C1 segment of cervical spinal cord (tissue), 14 donors: ENCODE results near the gene LCE3D.
"Not testable (repeated sequence)": the region's sequence is repeated elsewhere in the genome, so short reads cannot be mapped to it uniquely, and the experiment has no call there.

ENCODE experiments used
- DNase-seq, 14 donors: peaks; one replicate each; lab custom pipeline; 2025; lab: John Stamatoyannopoulos, UW

LCE3D gene, protein sequence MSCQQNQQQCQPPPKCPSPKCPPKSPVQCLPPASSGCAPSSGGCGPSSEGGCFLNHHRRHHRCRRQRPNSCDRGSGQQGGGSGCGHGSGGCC

DNA sequence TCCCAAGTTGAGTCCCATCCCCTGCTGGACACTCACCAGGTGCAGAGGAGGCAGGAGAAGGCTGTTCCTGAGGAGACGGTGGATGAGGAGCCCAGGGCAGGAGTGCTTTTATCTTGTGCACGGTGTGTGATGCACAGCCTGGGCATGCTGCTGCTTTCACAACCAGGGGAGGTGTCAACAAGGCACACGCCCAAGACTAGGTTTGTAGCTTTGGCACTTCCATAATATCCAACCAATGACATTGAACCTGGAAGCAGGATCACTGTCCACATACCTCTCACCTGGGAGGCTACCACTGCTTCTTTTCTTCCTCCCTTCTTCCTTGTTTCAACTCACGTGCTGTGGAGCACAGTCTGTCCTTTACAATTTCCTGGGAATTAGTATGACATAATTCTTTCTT is at the start of gene LCE3D:
Gene LCE3D, minus strand, starts transcription at position 84 of the 400 bp plus-strand sequence. CDS start 580 bp downstream, outside the sequence.
- DNase-seq, result no peak

DNA sequence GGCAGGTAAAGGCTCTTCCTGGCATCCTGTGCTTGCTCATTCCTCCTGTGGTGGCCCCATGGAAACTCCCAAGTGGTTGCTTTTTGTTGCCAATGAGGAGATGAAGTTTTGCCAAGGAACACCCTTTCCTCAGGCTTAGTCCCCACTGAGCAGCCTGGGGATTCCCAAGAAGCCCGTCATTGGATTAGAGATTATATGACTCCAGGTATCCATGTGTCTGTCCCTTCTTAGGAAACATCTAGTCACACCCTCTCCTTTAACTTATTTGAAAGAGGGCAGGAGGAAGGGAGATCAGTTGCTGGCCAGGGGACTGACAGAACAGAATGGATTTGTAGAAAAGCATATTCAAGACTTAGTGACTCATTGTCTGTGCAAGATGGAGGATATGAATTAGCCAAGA is 46.4 kb upstream of the LCE3D start:
- no peak for DNase-seq

DNA sequence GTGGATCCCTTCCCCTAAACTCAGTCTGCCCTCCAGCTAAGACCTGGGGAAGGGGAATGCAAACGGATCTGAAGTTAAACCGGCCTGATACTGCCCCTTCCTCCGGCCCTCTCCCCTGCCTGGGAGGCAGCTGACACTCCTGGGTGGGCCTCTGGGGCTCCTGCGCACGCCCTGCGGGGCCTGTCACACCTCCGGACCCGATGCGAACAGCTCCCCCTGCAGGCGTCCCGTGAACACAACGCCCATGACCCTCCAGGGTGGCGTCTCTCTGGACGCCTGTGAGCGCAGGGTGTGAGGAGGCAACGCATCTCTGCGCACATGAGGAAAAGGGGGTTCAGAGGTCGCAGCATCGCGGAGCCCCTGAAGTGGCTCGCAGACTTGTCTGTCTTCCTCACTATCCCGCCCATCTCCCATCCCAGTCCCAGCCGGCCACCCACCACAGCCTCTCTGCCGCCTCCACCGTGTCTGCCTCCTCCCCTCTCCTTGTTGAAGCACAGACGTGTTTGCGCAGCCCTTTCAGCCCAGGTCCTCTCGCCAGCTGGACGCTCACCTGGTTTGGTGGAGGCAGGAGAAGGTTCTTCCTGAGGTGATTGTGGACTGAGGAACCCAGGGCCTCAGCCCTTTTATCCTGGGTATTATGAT is 43.0 kb upstream of the LCE3D start:
- no peak for DNase-seq

DNA sequence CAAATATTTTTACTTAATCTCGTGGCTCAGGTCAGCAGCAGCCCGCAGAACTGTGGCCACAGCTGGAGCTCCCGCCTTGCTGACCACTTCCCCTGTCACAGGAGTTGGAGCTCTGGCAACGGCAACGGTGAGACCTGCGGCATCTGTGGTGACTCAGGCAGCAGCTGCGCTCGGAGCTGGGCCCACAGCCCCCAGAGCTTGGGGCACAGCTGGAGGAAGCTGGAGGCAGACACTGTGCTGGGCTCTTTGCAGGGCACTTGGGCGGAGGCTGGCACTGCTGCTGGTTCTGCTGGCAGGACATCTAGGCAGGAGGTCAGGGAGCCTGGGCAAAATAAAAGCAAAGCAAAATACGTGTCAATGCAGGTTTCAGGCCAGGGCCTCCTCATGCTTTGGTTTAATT is 42.5 kb upstream of the LCE3D start, which contains the start of gene LCE3A:
Gene LCE3A, minus strand, starts transcription at position 301 of the 400 bp plus-strand sequence. Its CDS starts 0 bp downstream, at position 301.
- no peak for DNase-seq

DNA sequence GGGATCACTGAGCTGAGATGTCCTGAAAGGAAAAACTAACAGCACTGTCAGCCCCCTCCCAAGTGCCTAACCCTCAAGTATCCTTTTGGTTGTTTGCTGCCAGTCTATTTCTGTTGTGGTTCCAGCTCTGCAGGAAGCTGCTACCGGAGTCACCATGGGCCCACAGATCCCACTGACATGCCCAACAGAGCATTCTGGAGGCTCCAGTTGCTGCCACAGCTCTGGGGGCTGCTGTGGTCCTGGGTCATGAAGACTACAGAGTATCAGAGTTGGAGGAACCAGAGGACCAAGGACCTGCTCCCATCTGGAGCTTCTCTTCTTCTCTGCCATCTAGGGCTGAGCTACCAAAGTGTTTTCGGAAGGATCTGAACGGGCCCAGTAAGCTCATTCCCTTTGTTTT is 41.7 kb upstream of the LCE3D start:
- DNase-seq, result no peak

DNA sequence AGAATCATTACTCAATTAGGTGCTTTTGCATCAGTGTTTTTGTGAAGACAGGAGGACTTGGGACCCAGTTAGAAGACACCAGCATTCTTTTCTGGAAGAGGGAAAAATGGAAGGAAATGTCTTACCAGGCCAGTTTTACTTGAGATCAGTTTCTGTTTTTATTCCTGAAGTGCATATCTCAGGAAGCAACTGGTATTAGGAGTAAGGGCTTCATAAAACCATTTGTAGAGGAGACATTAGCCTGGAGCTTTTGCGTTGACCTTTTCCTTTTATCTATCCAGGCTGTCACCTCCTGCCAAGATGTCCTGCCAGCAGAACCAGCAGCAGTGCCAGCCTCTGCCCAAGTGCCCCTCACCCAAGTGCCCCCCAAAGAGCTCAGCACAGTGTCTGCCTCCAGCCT is 33.2 kb upstream of the LCE3D start, which contains the start of gene LCE3B:
Gene LCE3B, plus strand, starts transcription at position 301 of the 400 bp plus-strand sequence. Its CDS starts 0 bp downstream, at position 301.
- DNase-seq, result no peak

DNA sequence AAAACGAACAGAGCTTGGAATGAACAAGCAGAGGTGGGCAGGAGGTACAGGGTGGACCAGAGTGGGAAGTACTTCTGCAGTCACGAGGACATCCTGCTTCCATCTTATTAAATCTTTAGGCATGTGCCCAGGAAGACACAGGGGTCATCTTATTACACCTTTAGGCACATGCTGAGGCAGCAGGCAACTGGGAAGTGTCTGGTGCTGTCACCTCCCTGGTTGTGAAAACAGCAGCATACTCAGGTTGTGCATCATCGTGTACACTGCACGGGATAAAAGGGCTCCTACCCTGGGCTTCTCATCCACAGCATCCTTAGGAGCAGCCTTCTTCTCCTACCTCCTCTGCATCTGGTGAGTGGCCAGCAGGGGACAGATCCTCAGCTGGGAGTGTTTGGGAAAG is 19.6 kb upstream of the LCE3D start, which contains the start of gene LCE3C:
Gene LCE3C, plus strand, starts transcription at position 301 of the 400 bp plus-strand sequence. CDS start 498 bp downstream, outside the sequence.
- no peak for DNase-seq

DNA sequence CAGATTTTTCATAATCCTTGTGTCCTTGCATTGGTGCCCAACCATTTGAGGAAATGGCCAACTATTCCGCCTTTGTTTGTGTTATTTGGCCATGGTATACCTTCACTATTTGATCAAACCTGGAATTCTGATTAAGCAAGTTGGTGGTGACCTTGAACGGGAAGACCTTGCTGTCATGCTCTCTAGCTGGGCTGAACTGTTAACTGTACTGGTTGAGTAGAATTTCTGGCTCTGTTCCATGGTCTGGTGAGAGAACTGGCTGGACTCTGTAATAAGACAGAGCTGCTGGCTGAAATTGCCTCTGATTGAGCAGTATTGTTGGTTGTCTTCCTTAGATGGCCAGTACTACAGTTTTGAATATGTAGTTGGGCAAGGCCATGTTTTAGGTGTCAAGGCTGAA is 16.7 kb upstream of the LCE3D start:
- DNase-seq, result no peak

DNA sequence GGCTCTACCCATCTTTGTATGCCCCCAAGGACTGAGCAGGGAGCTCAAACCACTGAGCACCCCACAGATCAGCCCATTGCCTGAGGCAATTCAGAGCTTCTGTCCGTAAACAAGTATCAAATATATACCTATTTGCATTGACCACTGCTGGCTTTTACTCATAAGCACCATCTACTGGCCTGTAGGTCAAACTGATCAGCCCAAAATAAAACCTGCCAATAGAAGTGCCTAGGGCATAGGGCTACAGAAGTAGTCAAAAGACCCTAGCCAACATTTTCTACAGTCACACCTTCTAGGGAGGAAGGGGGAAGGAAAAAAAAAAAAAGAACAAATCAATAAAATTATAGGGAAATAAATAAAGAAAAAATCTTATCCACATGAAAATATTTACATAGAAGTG is 5.3 kb upstream of the LCE3D start:
- DNase-seq, result no peak

DNA sequence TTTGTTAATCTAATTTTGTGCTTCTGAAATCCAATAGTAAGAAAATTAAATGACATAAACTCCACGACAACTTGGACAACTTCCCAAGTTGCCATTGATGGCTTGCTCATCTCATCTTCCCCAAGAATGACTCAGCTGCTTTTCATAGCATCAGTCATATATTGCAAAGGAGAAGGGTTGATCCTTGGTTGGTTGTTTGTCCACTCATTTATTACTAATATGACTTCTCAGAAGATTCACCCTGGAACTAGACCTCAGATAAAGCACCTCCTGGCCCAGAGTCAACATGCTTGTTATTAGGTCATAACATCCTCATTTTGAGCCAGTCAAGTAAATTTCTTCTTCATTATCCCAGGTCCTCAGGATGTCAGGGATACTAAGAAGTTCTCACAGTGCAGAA is 2.3 kb upstream of the LCE3D start:
- no peak for DNase-seq

DNA sequence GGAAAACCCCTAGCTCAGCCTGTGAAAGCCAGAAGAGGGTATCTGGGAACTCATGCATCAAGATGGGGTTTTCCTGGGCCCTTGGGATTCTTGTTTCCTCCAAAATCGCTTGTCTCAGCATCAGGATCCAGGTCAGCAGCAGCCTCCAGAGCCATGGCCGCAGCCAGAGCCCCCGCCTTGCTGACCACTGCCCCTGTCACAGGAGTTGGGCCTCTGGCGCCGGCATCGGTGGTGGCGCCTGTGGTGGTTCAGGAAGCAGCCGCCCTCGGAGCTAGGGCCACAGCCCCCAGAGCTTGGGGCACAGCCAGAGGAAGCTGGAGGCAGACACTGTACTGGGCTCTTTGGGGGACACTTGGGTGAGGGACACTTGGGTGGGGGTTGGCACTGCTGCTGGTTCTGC is 790 bp downstream of the LCE3D start:
- DNase-seq, result not testable (repeated sequence)

DNA sequence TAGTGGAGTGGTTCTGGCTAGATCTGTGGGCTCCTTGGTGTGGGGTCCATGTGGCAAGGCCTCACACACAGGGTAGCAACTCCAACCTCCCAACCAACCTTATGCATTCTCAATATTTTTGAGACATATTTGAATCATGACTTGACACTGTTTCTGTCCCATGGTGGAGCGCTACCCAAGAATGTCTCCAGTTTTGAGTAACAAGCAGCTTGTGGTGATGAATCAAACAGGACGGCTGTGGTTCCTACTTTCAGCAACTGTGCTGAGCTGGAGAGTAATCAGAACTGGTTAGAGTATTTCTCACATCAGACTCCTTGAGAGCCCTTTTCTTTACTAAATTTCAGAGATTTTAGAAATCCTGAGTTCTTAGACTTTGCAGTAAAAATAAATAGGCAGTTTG is 3.1 kb downstream of the LCE3D start:
- DNase-seq, result no peak

DNA sequence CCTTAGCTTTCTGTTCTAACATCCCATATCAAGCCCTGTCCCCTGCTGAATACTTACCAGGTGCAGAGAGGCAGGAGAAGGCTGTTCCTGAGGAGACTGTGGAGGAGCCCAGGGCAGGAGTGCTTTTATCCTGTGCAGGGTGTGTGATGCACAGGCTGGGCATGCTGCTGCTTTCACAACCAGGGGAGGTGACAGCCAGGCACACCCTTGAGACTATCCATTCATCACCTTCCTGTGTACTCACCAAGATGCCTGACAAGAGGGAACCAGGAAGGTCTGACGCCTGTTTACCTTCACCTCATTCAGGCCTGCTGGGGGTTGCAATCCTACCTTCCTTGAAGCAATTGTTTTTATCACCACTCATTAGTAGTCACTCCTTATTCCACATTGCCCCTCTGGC is 13.6 kb downstream of the LCE3D start, which contains the start of gene LCE3E:
Gene LCE3E, minus strand, starts transcription at position 100 of the 400 bp plus-strand sequence. CDS start 572 bp downstream, outside the sequence.
- no peak for DNase-seq

DNA sequence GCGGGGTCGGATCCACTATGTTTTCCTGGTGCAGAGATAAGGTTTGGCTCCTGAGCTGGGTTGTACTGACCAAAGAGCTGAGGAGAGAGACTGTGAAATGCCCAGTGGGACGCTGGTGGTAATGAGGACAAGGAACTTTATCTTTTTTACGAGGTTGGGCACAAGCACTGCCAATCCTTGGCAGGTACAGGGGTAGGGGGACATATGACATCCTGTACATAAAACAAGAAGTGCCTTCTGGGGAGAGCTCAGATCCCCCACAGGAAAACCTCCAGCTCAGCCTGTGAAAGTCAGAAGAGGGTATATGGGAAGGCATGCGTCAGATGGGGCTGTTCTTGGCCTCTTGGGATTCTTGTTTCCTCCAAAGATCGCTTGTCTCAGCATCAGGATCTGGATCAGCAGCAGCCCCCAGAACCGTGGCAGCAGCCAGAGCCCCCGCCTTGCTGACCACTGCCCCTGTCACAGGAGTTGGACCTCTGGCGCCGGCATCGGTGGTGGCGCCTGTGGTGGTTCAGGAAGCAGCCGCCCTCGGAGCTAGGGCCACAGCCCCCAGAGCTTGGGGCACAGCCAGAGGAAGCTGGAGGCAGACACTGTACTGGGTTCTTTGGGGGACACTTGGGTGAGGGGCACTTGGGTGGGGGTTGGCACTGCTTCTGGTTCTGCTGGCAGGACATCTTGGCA is 14.6 kb downstream of the LCE3D start:
- no peak for DNase-seq

DNA sequence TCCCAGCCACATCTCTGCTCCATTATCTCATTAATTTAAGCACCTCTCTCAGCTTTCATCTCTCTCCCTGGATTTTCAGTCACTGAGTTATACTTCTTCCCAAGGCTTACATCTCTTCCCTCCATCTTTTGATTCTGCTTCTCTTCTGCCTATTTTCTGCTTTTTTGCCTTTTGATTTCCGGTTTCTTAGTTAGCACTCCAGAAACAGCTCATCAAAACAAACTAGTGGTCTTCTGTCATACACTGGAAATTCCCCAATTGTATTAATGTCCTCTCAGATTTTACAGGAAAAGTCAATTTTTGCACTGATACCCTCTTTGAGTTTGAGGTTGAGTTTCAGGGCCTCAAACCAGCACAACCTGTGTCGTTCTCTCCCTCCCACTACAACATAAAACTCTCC is 15.2 kb downstream of the LCE3D start:
- DNase-seq, result no peak

DNA sequence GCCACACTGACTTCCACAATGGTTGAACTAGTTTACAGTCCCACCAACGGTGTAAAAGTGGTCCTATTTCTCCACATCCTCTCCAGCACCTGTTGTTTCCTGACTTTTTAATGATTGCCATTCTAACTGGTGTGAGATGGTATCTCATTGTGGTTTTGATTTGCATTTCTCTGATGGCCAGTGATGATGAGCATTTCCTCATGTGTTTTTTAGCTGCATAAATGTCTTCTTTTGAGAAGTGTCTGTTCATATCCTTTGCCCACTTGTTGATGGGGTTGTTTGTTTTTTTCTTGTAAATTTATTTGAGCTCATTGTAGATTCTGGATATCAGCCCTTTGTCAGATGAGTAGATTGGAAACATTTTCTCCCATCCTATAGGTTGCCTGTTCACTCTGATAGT is 32.0 kb downstream of the LCE3D start:
- not testable (repeated sequence) for DNase-seq

DNA sequence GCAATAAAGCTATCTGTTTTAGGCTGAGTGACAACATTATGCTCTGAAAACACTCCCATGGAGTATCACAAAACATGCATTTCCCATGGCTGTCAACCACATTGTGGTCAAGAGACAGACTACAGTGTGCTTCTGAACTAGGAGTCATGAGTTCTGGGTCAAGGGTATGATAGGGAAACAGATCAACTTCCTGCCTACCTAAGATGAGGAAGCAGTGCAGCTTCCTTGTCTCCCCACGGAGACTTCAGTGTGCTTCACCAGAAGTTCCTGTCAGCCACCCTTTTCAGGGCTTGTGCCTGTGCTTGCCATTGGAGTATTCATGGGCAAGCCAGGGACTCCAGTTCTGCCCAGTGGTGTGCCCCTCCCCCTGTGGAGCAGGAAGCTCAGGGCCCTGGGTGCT is 33.6 kb downstream of the LCE3D start:
- no peak for DNase-seq

DNA sequence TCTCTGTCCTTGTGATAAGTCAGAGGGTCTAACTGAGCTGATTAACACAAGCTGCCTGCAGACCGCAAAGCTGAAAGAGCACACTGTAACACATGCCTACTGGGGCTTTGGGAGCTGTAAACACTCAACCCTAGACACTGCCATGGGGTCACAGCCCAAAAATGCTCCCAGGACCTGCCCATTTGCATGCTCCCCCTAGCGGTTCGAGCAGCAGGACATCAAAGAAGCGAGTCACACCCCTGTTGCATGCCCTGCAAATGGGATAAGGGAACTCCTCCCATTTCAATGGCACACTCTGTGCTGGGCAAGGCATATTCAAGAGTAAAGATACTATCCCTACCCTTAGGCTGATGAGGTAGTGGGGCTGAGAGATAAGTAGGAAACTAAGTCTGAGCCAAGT is 36.5 kb downstream of the LCE3D start:
- DNase-seq, result no peak

DNA sequence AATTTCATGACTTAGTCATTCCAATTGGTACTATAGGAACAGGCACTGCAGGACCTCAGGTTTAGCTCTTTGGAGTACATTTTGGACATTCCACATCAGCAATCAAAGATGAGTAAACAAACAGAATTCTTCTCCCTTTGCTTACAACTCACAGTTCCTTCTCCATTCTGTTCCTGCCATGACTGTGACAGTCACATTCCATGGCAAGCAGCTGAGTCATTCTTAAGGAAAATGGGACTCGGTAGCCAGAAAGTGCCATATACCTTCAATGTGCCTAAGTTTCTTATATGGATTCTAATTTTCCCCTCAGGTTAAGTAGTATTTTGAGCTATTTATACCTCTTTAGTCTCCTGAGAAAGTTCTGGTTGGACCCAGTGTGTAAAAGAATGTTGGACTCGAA is 40.4 kb downstream of the LCE3D start:
- DNase-seq, result no peak

DNA sequence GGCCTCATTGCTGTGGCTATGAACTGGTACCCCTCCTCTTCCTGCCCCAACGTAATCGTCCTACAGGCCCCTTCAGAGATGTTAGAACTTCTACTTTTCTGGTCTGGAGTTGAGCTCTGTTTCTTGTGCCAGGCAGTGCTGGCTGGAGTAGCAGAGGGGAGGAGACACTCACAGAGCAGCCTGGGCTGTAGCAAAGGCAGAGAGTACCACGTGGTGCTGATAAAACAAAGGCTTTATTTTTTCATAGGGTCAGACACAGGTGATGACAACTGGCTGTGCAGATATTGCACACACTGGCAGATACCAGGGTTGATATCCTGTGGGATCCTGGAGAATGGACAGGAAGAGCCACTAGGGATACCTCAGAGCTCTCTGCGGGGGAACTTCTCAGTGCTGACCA is 42.8 kb downstream of the LCE3D start:
- no peak for DNase-seq

DNA sequence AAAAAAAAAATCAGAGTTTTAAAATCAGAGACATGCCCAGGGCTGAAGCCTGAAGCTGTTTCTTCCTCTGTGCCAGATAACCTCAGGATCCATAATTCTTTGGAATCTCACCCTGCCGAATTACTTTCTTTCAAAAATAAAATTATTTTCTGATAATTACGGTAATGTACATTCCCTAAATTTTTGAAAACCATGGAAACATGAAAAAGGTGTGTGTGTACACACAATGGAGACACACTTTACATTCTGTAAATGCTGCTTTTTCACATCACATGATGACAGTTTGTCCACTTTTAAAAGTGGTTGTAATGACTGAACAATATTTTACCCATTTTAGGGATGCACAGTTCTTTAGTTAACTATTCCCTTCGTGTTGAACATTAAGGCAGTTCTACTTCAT is 44.5 kb downstream of the LCE3D start:
- DNase-seq, result no peak

DNA sequence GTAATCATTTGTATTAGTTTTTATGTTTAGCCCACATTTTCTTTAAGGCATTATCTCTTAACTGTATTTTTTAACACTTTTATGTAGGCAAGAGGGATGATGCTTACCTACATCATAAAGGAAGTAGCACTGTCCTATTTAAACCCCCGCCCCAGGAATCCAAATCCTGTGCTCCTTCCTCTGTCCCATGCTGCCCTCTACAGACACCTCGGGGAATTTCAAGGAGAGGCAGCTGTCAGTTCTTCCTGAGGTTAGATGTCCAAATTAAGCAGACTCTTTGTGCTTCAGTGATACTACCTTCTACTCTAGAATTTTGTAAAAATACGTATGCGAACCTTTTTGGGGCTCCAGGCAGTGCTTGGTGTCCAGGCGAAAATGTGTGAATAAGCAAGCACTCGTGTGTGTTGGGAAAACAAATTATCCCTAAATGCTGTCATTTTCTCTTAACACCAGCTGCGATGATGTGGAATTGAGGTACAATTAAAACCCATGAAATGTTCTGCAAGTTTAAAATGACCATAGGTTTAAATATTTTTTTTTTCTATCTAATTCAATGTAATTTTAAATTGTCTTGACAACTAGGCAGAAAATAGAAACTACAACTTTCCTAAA is 46.9 kb downstream of the LCE3D start:
- DNase-seq, result no peak
